GM20000 (cell line): ENCODE measurements around the gene C8G.

ENCODE experiments used
- DNase-seq: peaks from one replicate; pipeline ENCODE4 v3.0.0; 2012; ENCODE audit warnings: low spot score
- TF ChIP-seq, protein P1 (sequence below): IDR thresholded peaks from 2 replicates; pipeline ENCODE4 v1.5.1; 2012; ENCODE audit warnings: mild to moderate bottlenecking, control low read depth; ENCODE audit errors: extremely low read depth, missing control alignments

C8G gene

GRCh38 chr9:136956604-136957003 lies 11.6 kb downstream of the C8G start:
- no peak for DNase-seq
- TF ChIP-seq, protein P1, sequence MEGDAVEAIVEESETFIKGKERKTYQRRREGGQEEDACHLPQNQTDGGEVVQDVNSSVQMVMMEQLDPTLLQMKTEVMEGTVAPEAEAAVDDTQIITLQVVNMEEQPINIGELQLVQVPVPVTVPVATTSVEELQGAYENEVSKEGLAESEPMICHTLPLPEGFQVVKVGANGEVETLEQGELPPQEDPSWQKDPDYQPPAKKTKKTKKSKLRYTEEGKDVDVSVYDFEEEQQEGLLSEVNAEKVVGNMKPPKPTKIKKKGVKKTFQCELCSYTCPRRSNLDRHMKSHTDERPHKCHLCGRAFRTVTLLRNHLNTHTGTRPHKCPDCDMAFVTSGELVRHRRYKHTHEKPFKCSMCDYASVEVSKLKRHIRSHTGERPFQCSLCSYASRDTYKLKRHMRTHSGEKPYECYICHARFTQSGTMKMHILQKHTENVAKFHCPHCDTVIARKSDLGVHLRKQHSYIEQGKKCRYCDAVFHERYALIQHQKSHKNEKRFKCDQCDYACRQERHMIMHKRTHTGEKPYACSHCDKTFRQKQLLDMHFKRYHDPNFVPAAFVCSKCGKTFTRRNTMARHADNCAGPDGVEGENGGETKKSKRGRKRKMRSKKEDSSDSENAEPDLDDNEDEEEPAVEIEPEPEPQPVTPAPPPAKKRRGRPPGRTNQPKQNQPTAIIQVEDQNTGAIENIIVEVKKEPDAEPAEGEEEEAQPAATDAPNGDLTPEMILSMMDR, result no peak

GRCh38 chr9:136957461-136957860 lies 12.4 kb downstream of the C8G start:
- no peak for DNase-seq
- TF ChIP-seq, protein P1, result no peak

GRCh38 chr9:136957901-136958300 lies 12.9 kb downstream of the C8G start:
- TF ChIP-seq, protein P1, result no peak

DNA sequence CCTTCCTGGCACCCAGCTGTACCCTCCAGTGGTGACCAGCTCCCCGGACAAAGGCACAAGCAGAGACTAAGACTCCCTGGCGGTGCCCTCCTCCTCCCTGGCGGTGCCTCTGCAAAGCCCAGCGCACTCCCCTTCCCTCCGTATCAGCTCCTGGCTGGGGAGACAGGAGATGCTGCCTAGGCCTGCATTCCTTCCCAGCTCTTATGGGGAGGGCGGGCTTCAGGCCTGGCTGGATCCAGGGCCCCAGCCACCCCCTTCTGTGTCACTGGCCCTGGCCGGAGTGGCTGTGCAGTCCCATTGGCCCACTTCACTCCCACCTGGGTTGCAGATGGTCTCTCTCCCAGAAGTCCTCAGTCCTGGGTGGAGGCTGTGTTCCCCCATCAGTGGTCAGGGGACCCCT lies 13.4 kb downstream of the C8G start:
- TF ChIP-seq, protein P1, result no peak
- DNase-seq, result no peak

More at GRCh38 chr9:136957901-136958300, 12.9 kb downstream of the C8G start:
- DNase-seq, result no peak

DNA sequence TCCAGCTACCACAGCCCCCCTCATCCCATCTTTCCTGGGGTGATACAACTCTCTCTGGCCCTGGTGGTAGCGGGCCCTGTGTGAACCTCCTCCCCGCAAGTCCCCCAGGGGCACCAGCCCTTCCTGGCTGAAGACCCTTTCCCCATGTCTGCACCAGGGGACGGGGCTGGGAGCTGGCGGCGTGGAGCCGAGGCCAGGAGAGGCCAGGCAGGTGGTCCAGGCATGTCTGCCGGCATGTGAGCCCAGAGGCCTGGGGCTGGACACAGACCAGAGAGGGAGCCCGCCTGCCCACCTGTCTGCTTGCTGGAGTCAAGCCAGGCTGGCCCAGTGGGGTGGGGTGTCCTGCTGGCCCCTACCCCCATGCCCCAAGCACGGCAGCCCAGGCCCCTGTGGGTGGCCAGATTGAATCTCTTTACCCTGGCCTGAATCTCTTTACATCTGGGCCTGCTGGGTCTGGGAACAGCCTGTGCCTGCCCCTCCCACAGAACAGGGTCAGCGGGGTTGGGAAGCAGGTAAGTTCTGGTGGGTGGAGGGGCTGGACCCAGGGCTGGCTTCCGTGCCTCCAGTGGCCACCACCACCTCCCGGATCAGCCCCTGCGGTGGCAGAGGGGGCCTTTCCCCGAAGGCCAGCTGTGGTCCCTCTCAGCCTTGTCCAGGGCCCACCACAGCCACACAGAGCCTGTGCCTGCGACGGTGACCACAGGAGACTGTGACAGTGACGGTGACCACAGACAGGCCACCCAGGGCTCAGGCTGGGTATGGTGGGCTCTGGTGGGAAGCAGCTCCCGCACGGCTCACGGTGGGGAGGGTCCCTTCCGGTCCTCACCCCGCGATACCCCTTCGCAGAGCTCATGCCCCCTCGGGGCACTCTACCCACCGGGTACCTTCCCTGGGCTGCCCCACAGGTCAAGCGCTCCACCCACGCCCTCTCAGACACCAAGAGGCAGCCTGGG lies 14.1 kb downstream of the C8G start:
- TF ChIP-seq, protein P1, result no peak

GRCh38 chr9:136960212-136960937 lies 15.3 kb downstream of the C8G start:
- no peak for DNase-seq
- TF ChIP-seq, protein P1, result no peak

More for the DNA sequence above, 14.1 kb downstream of the C8G start:
- no peak for DNase-seq

DNA sequence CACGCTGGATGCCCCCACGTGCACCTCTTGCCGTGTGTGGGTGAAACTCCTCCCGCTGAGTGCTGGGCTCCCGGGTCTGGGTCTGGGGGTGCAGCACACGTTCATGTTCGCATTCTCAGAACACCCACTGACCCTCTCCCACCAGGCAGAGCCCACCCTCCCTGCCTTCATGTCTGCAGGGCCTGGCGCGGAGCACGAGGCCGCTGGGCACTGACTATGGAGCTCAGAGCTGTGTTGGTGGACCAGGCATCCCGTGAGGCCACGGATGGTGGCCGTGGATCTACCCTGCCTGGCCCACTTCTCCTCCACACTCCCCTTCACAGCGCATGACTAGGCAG lies 15.9 kb downstream of the C8G start:
- no peak for DNase-seq
- TF ChIP-seq, protein P1, result no peak
